Subcutaneous abdominal adipose tissue (tissue), 5 donors: ENCODE results near the gene RNASEL.

Experiments used
- H3K27ac ChIP-seq: one replicate; pipeline ENCODE4 v1.7.0; 2013; ENCODE audit warnings: low read depth, mild to moderate bottlenecking, inconsistent platforms, low read length, moderate library complexity
- H3K27me3 ChIP-seq, 5 donors: one replicate each; pipeline ENCODE4 v1.7.0; 2013; ENCODE audit warnings: low read length in 5 of 5, inconsistent platforms in 1 of 5; ENCODE audit not compliant: control insufficient read depth in 5 of 5, insufficient read depth in 4 of 5
- H3K36me3 ChIP-seq, 5 donors: one replicate each; pipeline ENCODE4 v1.7.0; 2013; ENCODE audit warnings: low read length in 5 of 5; ENCODE audit not compliant: control insufficient read depth in 5 of 5, insufficient read depth in 5 of 5
- H3K4me1 ChIP-seq, 5 donors: one replicate each; pipeline ENCODE4 v1.7.0; 2013; ENCODE audit warnings: low read length in 5 of 5, mild to moderate bottlenecking in 3 of 5, moderate library complexity in 1 of 5; ENCODE audit not compliant: control insufficient read depth in 5 of 5, insufficient read depth in 5 of 5
- H3K4me3 ChIP-seq, 5 donors: one replicate each; pipeline ENCODE4 v1.7.0; 2013; ENCODE audit warnings: low read length in 5 of 5, low read depth in 1 of 5
- H3K9ac ChIP-seq, 5 donors: one replicate each; pipeline ENCODE4 v1.7.0; 2013; ENCODE audit warnings: low read length in 5 of 5, mild to moderate bottlenecking in 4 of 5, moderate library complexity in 3 of 5
- H3K9me3 ChIP-seq, 5 donors: one replicate each; pipeline ENCODE4 v1.7.0; 2013; ENCODE audit warnings: low read length in 5 of 5; ENCODE audit not compliant: control insufficient read depth in 5 of 5
- donor health status: healthy.
- donor health status: healthy.
- donor health status: healthy.
- donor health status: healthy.
- donor health status: healthy.

RNASEL gene

DNA sequence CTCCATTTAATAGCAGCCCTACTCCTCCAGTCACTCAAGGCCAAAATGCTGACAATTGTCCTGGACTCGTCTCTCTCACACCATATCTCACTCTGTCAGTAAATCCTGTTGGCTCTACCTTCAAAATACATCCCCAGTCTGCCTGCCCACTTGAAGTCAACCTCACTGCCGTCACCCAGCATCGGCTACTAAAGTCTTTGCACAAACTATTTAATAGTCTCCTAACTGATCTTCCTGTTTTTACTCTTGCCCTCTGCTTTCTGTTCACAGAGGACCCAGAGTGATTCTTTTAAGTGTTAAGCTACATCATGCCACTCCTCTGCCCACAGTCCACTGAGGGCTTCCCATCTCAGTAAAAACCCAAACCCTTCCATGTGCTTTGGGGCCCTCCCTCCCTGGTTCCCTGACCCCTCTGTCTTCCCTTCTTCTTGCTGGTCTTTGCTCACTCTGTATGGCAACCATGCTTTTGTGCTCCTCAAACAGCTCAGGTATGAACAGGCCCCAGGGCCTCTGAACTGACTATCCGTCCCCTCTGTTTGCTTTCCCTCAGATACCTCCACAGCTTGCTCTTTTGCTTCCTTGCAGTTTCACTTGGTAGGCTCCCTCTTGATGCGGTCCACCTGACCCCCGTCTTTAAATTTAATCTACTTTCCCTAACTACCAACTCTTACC is 19.0 kb downstream of the RNASEL start:
- no peaks in the 10 kb centered on the region for H3K9me3 ChIP-seq
- H3K9ac ChIP-seq, result no peak overlapping the region
- H3K4me3 ChIP-seq, result no peak overlapping the region
- H3K36me3 ChIP-seq, result peaks cover 2 to 20% (median 5%) of the 10 kb centered on the region in 5 donors
- H3K27me3 ChIP-seq, result no peaks in the 10 kb centered on the region
- no peak overlapping the region for H3K27ac ChIP-seq
- peaks cover 0 to 2% (median 1%) of the 10 kb centered on the region in 5 donors for H3K4me1 ChIP-seq

GRCh38 chr1:182568647-182569284 is 20.3 kb downstream of the RNASEL start:
- H3K9ac ChIP-seq, result no peak overlapping the region
- H3K27me3 ChIP-seq, result no peaks in the 10 kb centered on the region
- no peaks in the 10 kb centered on the region for H3K4me1 ChIP-seq
- H3K4me3 ChIP-seq, result no peak overlapping the region
- H3K9me3 ChIP-seq, result no peaks in the 10 kb centered on the region
- H3K27ac ChIP-seq, result no peak overlapping the region
- peaks cover 0 to 8% (median 0%) of the 10 kb centered on the region in 5 donors for H3K36me3 ChIP-seq

DNA sequence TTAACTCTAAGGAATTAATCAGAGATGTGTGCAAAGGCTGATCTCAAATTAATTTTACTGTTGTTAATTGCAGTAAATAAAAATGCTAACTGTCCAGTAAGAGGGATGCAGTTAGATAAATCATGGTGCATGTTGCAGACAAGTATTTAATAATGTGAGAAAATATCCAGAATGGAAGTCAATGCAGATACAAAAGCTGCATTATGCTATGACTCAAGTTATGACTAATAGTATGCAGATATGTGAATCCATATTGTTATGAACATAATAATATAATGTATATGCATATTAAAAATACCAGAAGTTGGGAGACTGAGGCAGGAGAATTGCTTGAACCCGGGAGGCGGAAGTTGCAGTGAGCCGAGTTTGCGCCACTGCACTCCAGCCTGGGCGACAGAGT is 21.4 kb downstream of the RNASEL start:
- Histone ChIP-seq H3K9me3 (no peaks in the 10 kb centered on the region), H3K9ac (no peak overlapping the region), H3K27me3 (no peaks in the 10 kb centered on the region), H3K4me1 (no peaks in the 10 kb centered on the region), H3K36me3 (peaks cover 0 to 2% (median 0%) of the 10 kb centered on the region in 5 donors), H3K27ac (no peak overlapping the region), H3K4me3 (no peak overlapping the region)

- H3K4me3 ChIP-seq, result no peak overlapping the region
- H3K27ac ChIP-seq, result no peak overlapping the region
- H3K9ac ChIP-seq, result no peak overlapping the region
- no peaks in the 10 kb centered on the region for H3K4me1 ChIP-seq
- no peaks in the 10 kb centered on the region for H3K27me3 ChIP-seq
- H3K36me3 ChIP-seq, result no peaks in the 10 kb centered on the region
- no peaks in the 10 kb centered on the region for H3K9me3 ChIP-seq
Observed at GRCh38 chr1:182565537-182565936, 23.5 kb downstream of the RNASEL start.

DNA sequence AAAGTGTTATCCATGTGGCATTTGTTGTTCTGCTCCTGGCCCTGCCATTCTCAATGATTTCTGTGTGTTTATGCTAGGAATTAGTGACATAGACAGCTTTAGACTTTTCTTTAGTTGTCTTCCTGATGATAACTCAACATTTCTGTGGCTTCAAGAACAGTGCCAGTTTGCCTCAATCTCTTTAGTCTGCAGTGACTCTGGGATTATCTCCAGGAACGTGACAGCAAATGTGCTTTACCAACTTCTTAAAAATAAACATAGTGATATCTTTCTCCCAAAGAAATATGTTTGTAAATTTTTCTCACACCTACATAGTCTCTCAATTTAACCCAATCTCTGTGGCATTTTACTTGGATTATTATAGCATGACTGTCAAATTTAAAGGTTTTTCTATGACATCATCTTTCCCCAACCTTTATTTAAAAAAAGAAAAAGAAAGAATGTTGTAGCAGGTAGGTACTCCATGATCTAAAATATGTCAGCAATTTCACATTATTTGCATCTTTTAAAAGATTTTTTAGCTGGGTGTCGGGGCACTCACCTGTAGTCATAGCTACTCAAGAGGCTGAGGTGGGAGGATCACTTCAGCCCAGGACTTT is 24.6 kb downstream of the RNASEL start:
- H3K27ac ChIP-seq, result no peak overlapping the region
- H3K9me3 ChIP-seq, result no peaks in the 10 kb centered on the region
- H3K4me1 ChIP-seq, result no peaks in the 10 kb centered on the region
- no peak overlapping the region for H3K9ac ChIP-seq
- no peaks in the 10 kb centered on the region for H3K36me3 ChIP-seq
- no peak overlapping the region for H3K4me3 ChIP-seq
- H3K27me3 ChIP-seq, result no peaks in the 10 kb centered on the region

DNA sequence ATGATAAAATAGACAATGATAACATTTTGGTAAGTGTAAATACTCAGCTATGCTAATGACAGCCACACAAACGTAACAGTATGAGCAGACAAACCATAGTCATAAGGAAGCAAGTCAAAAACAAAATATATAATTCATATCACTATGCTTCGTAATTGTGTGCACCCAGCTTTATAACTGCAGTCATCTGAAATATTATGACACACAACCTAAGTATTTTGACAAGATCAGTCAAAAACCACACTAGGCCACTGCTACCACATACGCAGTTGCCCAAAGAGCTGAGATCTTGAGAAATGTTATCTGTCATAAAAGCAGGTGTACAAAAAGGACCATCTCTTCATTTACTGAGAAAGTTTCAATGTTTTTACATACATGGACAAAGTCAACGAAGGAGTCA is 26.0 kb downstream of the RNASEL start:
- H3K27ac ChIP-seq, result no peak overlapping the region
- no peaks in the 10 kb centered on the region for H3K27me3 ChIP-seq
- H3K4me1 ChIP-seq, result no peaks in the 10 kb centered on the region
- no peak overlapping the region for H3K9ac ChIP-seq
- H3K36me3 ChIP-seq, result no peaks in the 10 kb centered on the region
- no peaks in the 10 kb centered on the region for H3K9me3 ChIP-seq
- H3K4me3 ChIP-seq, result no peak overlapping the region

DNA sequence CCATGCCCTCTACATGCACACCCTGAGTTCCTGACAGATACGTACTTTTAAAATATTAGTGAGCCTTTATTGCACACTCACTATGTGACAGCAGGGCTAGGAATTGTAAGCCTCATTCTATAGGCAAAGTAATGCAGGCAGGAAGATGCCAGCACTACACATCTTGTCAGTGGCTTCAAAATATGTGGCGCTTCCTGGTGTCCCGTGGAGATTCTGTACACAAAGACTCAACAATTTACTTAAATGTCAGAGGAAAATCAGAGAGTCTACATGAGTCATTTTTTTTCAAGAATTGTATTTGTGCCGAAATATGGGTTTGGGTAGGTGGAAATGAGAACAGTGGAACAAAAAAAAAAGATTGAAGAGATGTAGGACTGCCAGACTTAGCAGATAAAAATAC is 27.6 kb downstream of the RNASEL start:
- Histone ChIP-seq H3K9me3 (no peaks in the 10 kb centered on the region), H3K4me3 (no peak overlapping the region), H3K36me3 (no peaks in the 10 kb centered on the region), H3K4me1 (no peaks in the 10 kb centered on the region), H3K9ac (no peak overlapping the region), H3K27me3 (no peaks in the 10 kb centered on the region), H3K27ac (no peak overlapping the region)

GRCh38 chr1:182560392-182560984 is 28.6 kb downstream of the RNASEL start:
- Histone ChIP-seq H3K27me3 (no peaks in the 10 kb centered on the region), H3K9ac (no peak overlapping the region), H3K4me3 (no peak overlapping the region), H3K4me1 (no peaks in the 10 kb centered on the region), H3K36me3 (no peaks in the 10 kb centered on the region), H3K9me3 (no peaks in the 10 kb centered on the region), H3K27ac (no peak overlapping the region)

DNA sequence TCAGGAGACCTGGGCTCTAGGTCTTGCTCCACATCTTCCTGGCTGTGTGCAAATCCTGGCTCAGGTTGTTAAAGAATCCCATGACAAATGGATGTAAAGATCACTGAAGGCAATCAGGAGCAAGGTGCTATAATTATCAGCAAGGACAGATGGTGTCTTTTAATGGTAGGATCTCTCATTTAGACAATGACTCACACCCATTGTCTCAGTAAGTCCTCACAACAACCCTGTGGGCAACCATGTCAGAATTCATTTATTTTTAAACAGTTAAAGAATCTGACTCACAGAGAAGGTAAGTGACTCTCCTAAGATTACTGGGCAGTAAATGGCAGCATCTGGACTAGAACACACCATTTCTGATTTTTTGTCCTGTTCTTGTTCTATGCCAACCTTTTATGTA is 32.8 kb downstream of the RNASEL start:
- Histone ChIP-seq H3K4me3 (no peak overlapping the region), H3K36me3 (no peaks in the 10 kb centered on the region), H3K27me3 (no peaks in the 10 kb centered on the region), H3K9me3 (peaks cover 5 to 12% (median 7%) of the 10 kb centered on the region in 5 donors), H3K4me1 (no peaks in the 10 kb centered on the region), H3K27ac (no peak overlapping the region), H3K9ac (no peak overlapping the region)

GRCh38 chr1:182555493-182555892 is 33.6 kb downstream of the RNASEL start:
- Histone ChIP-seq H3K4me1 (no peaks in the 10 kb centered on the region), H3K9ac (no peak overlapping the region), H3K27ac (no peak overlapping the region), H3K9me3 (peaks cover 5 to 12% (median 7%) of the 10 kb centered on the region in 5 donors), H3K27me3 (no peaks in the 10 kb centered on the region), H3K36me3 (no peaks in the 10 kb centered on the region), H3K4me3 (no peak overlapping the region)
